ENCODE results near the gene MSANTD1.

Gene MSANTD1

GRCh38 chr4:3261411-3262207 lies 12.7 kb downstream of the MSANTD1 start:
- in situ Hi-C loops (cut with MboI; ENCODE audit: low sequenced_read_pairs) = no loop called here

DNA sequence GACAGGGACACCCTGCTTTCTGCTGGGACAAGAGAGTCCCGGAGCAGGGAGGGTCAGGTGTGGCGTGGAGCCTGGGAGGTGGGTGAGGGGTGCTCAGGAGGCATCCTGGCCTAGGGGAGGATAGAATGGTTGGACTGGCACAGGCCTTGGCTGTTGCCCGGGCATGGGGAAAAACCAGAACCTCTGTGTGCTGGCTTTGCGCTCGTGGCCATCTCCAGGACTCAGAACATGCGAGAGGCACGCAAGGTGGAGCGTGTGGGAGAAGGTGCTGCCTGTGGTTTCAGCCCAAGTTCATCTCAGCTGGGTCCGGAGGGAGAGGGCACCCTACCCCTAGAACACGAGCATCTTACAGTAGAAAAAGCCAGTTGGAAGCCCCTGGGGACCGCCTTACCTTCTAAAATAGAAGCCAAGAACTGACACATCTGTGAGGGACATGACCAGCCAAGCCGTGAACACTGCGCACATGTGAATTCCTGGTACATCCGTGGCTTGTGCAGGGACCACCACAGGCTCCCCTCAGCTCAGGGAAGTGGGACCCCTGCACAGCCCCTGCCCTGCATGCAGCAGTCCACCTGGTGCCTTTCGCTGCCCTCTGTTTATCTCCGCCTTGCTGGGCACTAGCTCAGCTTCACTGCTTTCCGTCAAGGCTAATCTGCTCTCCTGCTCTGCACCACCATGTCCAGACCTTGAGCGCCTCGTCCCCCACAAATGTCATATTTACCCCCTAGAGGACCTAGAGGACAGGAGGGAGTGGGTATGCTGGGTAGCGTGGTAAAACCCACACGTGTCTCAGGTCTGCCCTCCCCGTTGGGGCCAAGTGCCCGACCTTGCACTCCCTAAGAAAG lies 13.5 kb downstream of the MSANTD1 start:
- in situ Hi-C loops (cut with MboI; ENCODE audit: low sequenced_read_pairs) = no loop called here

- in situ Hi-C loops (cut with MboI; ENCODE audit: low sequenced_read_pairs) = no loop called here
These were observed 14.3 kb downstream of the MSANTD1 start for GRCh38 chr4:3263053-3263875.

DNA sequence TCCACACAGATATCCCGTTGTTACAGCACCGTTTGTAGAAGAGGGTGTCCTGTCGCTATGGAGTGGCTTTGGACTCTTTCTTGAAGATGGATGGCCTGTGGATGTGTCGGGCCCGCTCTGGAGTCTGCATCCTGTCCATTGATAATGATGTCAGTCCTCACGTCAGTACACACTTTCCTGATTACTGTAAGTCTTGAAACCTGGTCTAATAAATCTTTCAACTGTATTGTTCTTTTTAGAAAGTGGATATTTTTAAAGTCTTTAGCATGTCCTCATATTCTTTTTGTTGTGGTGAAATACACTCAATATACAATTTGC lies 14.9 kb downstream of the MSANTD1 start:
- in situ Hi-C loops (cut with MboI; ENCODE audit: low sequenced_read_pairs) = no loop called here

- in situ Hi-C loops (cut with MboI; ENCODE audit: low sequenced_read_pairs) = no loop called here
These were observed 17.1 kb downstream of the MSANTD1 start for GRCh38 chr4:3266076-3266475.

DNA sequence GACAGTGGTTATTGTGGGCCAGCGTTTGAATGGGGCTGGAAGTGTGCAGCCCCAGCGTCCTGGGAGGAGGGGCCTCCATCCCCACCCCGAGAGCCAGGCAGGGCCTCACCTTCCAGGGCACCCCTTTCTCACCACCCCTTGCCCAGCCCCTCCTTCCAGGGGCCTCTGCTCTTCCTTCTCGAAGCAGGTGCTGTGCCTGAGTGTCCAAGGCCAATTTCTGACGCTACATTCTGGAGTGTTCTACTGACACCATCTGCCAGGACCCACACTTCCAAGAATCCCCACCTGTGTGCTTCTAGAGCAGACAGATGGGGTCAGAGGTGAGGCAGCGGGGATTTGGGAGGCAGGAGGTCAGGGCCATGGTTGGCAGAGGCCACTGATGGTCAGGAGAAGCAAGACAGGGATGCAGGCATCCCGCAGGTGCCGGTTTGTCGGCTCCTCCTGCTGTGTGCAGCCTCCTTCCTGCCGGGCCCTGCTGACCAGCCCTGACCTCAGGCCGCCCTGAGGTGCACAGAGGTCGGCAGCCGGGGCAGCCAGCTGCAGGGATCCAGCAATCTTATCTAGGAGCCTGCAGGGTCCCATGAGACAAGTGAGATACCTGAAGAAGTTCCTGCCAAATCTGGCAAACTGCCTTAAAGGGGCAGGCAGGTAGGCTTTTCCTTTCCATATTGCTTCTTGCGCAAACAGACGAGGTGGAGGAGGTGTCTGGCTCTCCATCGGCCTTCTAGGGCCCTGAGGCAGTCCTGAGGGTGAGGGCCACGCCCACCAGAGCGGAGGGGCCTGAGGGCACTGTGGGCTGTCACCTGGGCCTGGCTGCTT lies 18.8 kb downstream of the MSANTD1 start:
- in situ Hi-C loops (cut with MboI; ENCODE audit: low sequenced_read_pairs) = no loop called here

GRCh38 chr4:3268395-3269104 lies 19.6 kb downstream of the MSANTD1 start:
- in situ Hi-C loops (cut with MboI; ENCODE audit: low sequenced_read_pairs) = no loop called here

GRCh38 chr4:3269105-3269927 lies 20.4 kb downstream of the MSANTD1 start:
- in situ Hi-C loops (cut with MboI; ENCODE audit: low sequenced_read_pairs) = no loop called here

GRCh38 chr4:3269991-3270611 lies 21.1 kb downstream of the MSANTD1 start:
- in situ Hi-C loops (cut with MboI; ENCODE audit: low sequenced_read_pairs) = no loop called here

DNA sequence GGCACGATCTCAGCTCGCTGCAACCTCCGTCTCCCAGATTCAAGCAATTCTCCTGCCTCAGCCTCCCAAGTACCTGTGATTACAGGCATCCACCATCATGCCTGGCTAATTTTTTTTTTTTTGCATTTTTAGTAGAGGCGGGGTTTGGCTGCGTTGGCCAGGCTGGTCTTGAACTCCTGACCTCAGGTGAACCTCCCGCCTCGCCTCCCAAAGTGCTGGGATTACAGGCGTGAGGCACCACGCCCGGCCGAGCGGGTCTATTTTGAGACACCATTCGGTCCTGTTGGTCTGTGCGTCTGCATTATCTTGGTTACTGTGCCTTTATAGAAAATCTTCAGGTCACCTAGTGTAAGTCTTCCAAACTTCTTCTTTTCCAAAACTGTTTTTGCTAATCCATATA lies 22.2 kb downstream of the MSANTD1 start:
- in situ Hi-C loops (cut with MboI; ENCODE audit: low sequenced_read_pairs) = no loop called here

GRCh38 chr4:3276986-3277385 lies 28.0 kb downstream of the MSANTD1 start:
- in situ Hi-C loops (cut with MboI; ENCODE audit: low sequenced_read_pairs) = no loop called here

- in situ Hi-C loops (cut with MboI; ENCODE audit: low sequenced_read_pairs) = no loop called here
These were observed 31.5 kb downstream of the MSANTD1 start for GRCh38 chr4:3280466-3280865.

DNA sequence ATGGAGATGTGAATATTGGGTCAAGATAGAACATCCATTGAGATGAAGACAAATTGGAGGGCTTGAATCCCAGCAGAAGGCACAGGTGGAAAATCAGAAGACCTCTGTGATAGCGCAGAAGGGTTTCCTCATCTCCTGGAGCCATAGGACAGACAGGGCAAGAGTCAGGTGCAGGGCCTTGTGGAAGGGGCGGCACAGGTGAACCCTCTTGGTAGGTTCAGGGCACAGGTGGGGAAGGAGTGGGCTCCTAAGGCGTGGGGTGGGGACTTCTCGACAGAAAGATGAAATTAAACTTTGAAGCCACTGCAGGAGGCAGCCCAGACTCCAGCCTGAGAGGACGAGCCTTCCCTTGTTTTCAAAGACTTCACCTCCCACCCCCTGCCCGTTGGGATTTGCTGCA lies 34.5 kb downstream of the MSANTD1 start:
- in situ Hi-C loops (cut with MboI; ENCODE audit: low sequenced_read_pairs) = no loop called here

GRCh38 chr4:3283916-3284315 lies 35.0 kb downstream of the MSANTD1 start:
- in situ Hi-C loops (cut with MboI; ENCODE audit: low sequenced_read_pairs) = no loop called here

DNA sequence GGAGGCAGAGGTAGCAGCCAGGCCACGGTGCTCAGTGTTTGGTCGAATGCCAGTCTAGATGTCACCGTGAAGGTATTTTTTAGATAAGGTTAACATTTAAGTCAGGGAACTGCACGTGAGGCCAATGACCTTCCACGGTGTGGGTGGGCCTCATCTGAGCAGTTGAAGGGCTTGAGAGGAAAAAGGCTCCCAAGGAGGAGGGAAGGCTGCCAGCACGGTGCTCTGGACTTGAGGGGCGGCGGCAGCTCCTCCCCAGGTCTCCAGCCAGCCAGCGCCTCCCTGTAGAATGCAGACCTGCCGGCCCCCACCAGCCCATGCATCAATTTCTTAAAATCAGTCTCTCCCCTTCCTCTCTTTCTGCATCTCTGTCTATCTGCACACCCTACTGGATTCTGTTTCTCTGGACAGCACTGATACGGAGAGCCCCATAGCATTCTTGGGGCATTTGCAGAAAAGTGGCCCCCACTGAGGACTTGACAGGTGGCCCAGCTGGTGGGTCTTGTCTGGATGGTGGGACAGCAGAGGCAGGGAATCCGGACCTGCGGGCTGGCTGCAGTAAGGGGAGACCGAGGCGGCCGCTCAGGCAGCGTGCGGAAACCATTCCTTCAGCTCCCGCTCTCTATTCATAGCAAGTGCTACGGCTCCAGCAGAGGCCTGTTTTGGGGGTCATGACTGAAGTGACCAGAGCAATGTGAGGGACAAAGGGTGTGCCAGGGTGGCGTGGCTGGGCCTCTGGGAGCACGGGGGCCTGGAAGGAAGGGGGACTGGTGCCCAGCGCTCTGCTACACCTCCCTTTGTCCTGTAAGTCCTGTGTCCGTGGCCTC lies 36.0 kb downstream of the MSANTD1 start:
- in situ Hi-C loops (cut with MboI; ENCODE audit: low sequenced_read_pairs) = no loop called here

GRCh38 chr4:3285558-3286334 lies 36.8 kb downstream of the MSANTD1 start:
- in situ Hi-C loops (cut with MboI; ENCODE audit: low sequenced_read_pairs) = no loop called here

Data from HL-60/S4 (cell line).